ENCODE measurements around the gene DLK1. TPM values are rescaled to one million over a fixed set of nuclear protein-coding genes. Genes with fewer than 3 reads are reported as not detected.
A peak's percentile ranks its signal among the peaks of the same experiment; 100 is the strongest.

DLK1 gene
- total RNA-seq, 1 donor from 2014 or later, result not detected

GRCh38 chr14:100706200-100706599 is 20.5 kb upstream of the DLK1 start:
- H3K36me3 ChIP-seq (ENCODE audit: control insufficient read depth, insufficient read depth, low read length), result no peaks in the 10 kb centered on the region
- H3K27me3 ChIP-seq (ENCODE audit: control insufficient read depth, insufficient read depth, low read length), result no peaks in the 10 kb centered on the region
- H3K4me3 ChIP-seq (ENCODE audit: low read depth, low read length), result no peak overlapping the region
- DNase-seq (ENCODE audit: low read depth) (no peak), FAIRE-seq (no peak)
- no peak for TF ChIP-seq CTCF (IDR thresholded peaks at IDR 0.05; ENCODE audit: insufficient read depth, low read length, severe bottlenecking)

- no peak for TF ChIP-seq CTCF (IDR thresholded peaks at IDR 0.05; ENCODE audit: insufficient read depth, low read length, severe bottlenecking)
- Histone ChIP-seq H3K4me3 (ENCODE audit: low read depth, low read length) (no peak overlapping the region), H3K27me3 (ENCODE audit: control insufficient read depth, insufficient read depth, low read length) (no peaks in the 10 kb centered on the region), H3K36me3 (ENCODE audit: control insufficient read depth, insufficient read depth, low read length) (no peaks in the 10 kb centered on the region)
- peak; percentile 90 for FAIRE-seq
- no peak for DNase-seq (ENCODE audit: low read depth)
These were observed 19.8 kb upstream of the DLK1 start for GRCh38 chr14:100706860-100707259.

GRCh38 chr14:100708425-100709288 is 18.0 kb upstream of the DLK1 start:
- Histone ChIP-seq H3K36me3 (ENCODE audit: control insufficient read depth, insufficient read depth, low read length) (no peaks in the 10 kb centered on the region), H3K4me3 (ENCODE audit: low read depth, low read length) (no peak overlapping the region), H3K27me3 (ENCODE audit: control insufficient read depth, insufficient read depth, low read length) (no peaks in the 10 kb centered on the region)
- peak; percentile 80 for TF ChIP-seq CTCF (IDR thresholded peaks at IDR 0.05; ENCODE audit: insufficient read depth, low read length, severe bottlenecking)
- no peak for FAIRE-seq
- peak; percentile 32 for DNase-seq (ENCODE audit: low read depth)

- Histone ChIP-seq H3K4me3 (ENCODE audit: low read depth, low read length) (no peak overlapping the region), H3K36me3 (ENCODE audit: control insufficient read depth, insufficient read depth, low read length) (no peaks in the 10 kb centered on the region), H3K27me3 (ENCODE audit: control insufficient read depth, insufficient read depth, low read length) (no peaks in the 10 kb centered on the region)
- TF ChIP-seq CTCF (IDR thresholded peaks at IDR 0.05; ENCODE audit: insufficient read depth, low read length, severe bottlenecking), result peak; percentile 59
- DNase-seq (ENCODE audit: low read depth) (no peak), FAIRE-seq (no peak)
These were observed 17.1 kb upstream of the DLK1 start for GRCh38 chr14:100709289-100710284.

- no peak for FAIRE-seq
- DNase-seq (ENCODE audit: low read depth), result no peak
- no peaks in the 10 kb centered on the region for H3K27me3 ChIP-seq (ENCODE audit: control insufficient read depth, insufficient read depth, low read length)
- no peak overlapping the region for H3K4me3 ChIP-seq (ENCODE audit: low read depth, low read length)
- no peak for TF ChIP-seq CTCF (IDR thresholded peaks at IDR 0.05; ENCODE audit: insufficient read depth, low read length, severe bottlenecking)
- no peaks in the 10 kb centered on the region for H3K36me3 ChIP-seq (ENCODE audit: control insufficient read depth, insufficient read depth, low read length)
These were observed 16.3 kb upstream of the DLK1 start for GRCh38 chr14:100710391-100710790.
